Brain microvascular endothelial cell (primary cell): ENCODE data around the gene SLC35F1.
A peak's percentile ranks its signal among the peaks of the same experiment; 100 is the strongest.

Source experiments
- DNase-seq: peaks from one replicate; pipeline ENCODE4 v3.0.0-alpha.2; 2020
- H3K27ac ChIP-seq: fragments of 250-450 bp; sonication (Bioruptor Pico); 2 replicates; pipeline ENCODE4 v1.5.1; 2020; ENCODE audit warnings: mild to moderate bottlenecking, moderate library complexity
- H3K27me3 ChIP-seq: fragments of 250-450 bp; sonication (Bioruptor Pico); replicated peaks from 2 replicates; pipeline ENCODE4 v1.5.1; 2020; ENCODE audit warnings: mild to moderate bottlenecking
- H3K36me3 ChIP-seq: fragments of 250-450 bp; sonication (Bioruptor Pico); replicated peaks from 2 replicates; pipeline ENCODE4 v1.5.1; 2020; ENCODE audit warnings: mild to moderate bottlenecking
- H3K4me3 ChIP-seq: 2 replicates; pipeline ENCODE4 v1.5.1; 2011; ENCODE audit warnings: low read depth, mild to moderate bottlenecking, control low read depth, low read length, moderate library complexity
- in situ Hi-C: cut with HindIII; loops from 2 replicates; pipeline ENCODE4 v1.10.0; 2017; ENCODE audit warnings: low sequenced_read_pairs, low pct_ligation_motif_present
- TF ChIP-seq, protein P1 (sequence below): IDR thresholded peaks from 2 replicates; pipeline ENCODE4 v1.5.1; 2011; ENCODE audit warnings: low read depth, mild to moderate bottlenecking, moderate library complexity, low read length, control low read depth, inconsistent platforms; ENCODE audit errors: missing control alignments

The SLC35F1 gene

DNA sequence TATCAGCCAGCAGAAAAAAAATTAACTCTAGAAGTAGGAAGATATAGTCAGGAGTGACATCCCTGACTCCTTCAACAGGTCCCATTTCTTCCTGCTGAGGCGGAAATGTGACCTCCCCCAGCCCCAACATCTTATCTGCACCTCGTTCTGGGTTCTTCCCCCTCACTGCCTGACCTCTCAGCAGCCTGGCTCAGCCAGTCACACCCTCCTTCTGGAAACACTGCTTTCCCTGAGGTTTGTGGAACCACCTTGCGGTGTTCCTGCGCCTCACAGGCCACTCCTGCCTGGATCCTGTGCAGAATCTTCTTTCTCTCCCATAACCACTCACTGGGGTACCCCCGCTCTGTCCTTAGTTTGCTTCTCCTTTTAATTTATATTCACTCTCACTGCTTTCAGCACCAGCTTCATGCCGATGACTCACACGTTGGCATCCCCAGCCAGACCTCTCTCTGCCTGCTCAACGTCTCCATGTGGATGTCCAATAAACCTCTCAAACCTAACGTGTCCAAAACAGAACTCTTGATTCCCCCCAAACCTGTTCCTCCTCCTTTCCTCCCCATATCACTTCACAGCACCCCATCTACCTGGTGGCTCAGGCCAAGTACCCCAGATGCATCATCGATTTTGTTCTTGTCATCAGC is 418.3 kb downstream of the SLC35F1 start:
- in situ Hi-C loops, result no loop called here
- H3K27me3 ChIP-seq, result no peaks in the 10 kb centered on the region
- H3K27ac ChIP-seq, result no peak overlapping the region
- TF ChIP-seq, protein P1, sequence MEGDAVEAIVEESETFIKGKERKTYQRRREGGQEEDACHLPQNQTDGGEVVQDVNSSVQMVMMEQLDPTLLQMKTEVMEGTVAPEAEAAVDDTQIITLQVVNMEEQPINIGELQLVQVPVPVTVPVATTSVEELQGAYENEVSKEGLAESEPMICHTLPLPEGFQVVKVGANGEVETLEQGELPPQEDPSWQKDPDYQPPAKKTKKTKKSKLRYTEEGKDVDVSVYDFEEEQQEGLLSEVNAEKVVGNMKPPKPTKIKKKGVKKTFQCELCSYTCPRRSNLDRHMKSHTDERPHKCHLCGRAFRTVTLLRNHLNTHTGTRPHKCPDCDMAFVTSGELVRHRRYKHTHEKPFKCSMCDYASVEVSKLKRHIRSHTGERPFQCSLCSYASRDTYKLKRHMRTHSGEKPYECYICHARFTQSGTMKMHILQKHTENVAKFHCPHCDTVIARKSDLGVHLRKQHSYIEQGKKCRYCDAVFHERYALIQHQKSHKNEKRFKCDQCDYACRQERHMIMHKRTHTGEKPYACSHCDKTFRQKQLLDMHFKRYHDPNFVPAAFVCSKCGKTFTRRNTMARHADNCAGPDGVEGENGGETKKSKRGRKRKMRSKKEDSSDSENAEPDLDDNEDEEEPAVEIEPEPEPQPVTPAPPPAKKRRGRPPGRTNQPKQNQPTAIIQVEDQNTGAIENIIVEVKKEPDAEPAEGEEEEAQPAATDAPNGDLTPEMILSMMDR, result no peak
- H3K4me3 ChIP-seq, result no peak overlapping the region
- no peaks in the 10 kb centered on the region for H3K36me3 ChIP-seq
- DNase-seq, result peak; percentile 16

DNA sequence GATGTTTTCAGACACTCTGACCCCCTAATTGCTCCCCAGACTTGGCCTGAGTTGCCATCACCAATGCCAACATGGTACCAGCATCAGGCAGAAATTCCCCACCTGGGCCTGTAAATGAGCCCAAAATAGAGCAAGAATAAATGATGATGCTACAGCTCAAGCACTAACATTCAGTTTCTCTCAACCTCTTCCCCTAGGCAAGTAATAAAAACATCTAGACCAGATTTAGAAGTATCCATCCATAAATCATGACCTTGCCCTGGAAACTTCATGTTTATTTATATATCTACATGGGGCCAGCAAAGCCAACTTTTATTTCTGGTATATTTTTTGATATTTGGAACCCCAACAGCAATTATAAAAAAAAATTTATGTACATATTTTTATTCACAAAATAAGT is 419.6 kb downstream of the SLC35F1 start:
- H3K4me3 ChIP-seq, result no peak overlapping the region
- H3K27ac ChIP-seq, result no peak overlapping the region
- no peaks in the 10 kb centered on the region for H3K36me3 ChIP-seq
- no peak for DNase-seq
- TF ChIP-seq, protein P1, result no peak
- H3K27me3 ChIP-seq, result no peaks in the 10 kb centered on the region
- in situ Hi-C loops, result no loop called here

DNA sequence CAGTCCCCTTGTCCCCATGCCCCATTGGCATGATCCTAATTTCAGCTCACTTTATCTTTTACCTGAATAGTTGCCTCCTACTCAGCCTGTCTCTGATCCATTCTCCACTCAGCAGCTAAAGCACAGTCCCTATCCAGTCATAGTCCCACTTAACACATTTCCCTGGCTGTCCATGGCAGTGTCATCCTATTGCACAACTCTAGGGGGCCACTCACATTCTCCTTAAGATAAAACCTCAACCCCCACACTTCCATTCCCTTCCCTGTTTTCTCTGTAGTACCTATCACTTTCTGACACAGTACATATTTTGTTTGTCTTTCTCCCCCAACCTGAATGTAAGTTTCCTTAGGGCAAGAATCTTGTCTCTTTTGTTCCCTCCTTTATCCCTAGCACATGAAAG is 420.2 kb downstream of the SLC35F1 start:
- TF ChIP-seq, protein P1, result no peak
- DNase-seq, result no peak
- Histone ChIP-seq H3K36me3 (no peaks in the 10 kb centered on the region), H3K4me3 (no peak overlapping the region), H3K27ac (no peak overlapping the region), H3K27me3 (no peaks in the 10 kb centered on the region)
- in situ Hi-C loops, result no loop called here

DNA sequence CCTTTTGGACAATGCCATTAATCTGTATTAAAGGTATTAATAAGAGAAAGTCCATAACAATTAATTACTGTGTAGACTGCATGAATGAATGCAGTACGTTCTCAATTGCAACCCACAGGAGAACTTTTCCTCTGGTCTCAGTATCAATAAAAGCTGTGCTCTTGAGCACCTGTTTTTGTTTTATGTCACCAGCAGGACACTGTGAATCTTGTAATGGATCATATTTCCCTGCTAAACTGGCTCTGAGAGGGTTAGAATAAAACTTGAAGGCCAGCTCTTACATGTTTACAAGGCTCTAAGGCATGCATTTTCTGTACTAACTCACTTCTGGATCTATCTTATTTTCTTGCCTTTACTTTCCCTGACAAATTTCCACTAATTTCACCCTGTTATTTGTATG is 426.7 kb downstream of the SLC35F1 start:
- Histone ChIP-seq H3K4me3 (no peak overlapping the region), H3K27ac (no peak overlapping the region), H3K27me3 (no peaks in the 10 kb centered on the region), H3K36me3 (no peaks in the 10 kb centered on the region)
- TF ChIP-seq, protein P1, result no peak
- in situ Hi-C loops, result no loop called here
- no peak for DNase-seq

DNA sequence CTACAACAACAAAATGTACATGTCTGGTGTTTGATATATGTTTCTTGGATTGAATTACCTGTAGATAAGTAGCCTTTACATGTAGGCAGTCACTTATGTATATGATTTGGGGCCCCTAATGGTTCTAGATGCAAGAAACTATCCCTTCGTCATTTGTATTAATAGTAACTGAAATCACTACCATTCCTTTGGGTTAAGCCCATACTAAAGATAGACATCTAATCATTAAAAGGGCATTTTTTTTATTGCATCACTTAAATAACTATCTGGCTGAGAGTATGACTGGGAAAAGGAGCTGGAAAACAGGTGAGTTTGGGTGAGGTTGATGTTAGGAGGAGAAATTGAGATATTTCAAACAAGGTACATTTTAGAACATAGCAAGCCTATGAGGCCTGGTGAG is 427.6 kb downstream of the SLC35F1 start:
- Histone ChIP-seq H3K27ac (no peak overlapping the region), H3K36me3 (no peaks in the 10 kb centered on the region), H3K4me3 (no peak overlapping the region), H3K27me3 (no peaks in the 10 kb centered on the region)
- TF ChIP-seq, protein P1, result no peak
- in situ Hi-C loops, result no loop called here
- DNase-seq, result no peak

DNA sequence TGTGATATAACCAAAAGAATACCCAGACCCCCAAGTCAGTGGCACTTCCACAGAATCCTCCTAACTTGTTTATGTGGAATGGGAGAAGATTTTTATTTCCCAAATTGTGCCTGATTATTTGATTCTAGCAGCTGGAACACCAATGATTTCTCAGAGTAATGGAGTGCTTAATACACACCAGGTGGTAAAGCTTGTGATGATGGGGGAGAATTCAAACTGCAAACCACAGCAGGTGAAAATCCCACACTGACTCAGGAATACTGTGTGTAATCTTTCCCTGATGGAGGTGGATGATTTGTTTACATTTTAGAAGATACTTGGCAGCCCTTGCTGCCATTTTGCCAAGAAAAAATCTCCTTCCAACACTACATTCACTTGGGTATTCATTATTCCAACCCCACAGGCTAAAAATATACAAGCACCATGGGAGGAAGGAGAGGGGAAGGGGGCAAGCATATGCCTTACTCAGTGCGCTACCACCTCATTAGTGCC is 428.3 kb downstream of the SLC35F1 start:
- Histone ChIP-seq H3K36me3 (no peaks in the 10 kb centered on the region), H3K4me3 (no peak overlapping the region), H3K27ac (no peak overlapping the region), H3K27me3 (no peaks in the 10 kb centered on the region)
- TF ChIP-seq, protein P1, result no peak
- in situ Hi-C loops, result no loop called here
- DNase-seq, result no peak
